Esophagus muscularis mucosa (tissue), 4 donors: ENCODE data around the gene SOX11. TPM values are rescaled to one million over a fixed set of nuclear protein-coding genes. Genes with fewer than 3 reads are reported as not detected.
A peak's percentile ranks its signal among the peaks of the same experiment; 100 is the strongest.

Experiments used
- DNase-seq: peaks from one replicate; pipeline ENCODE4 v3.0.0-alpha.2; 2017; ENCODE audit errors: extremely low spot score
- H3K27ac ChIP-seq, 4 donors: fragments of 200-600 bp; sonication (generic); replicated peaks in 1 of 4; 1 replicate in 3 of 4; 2 replicates in 1 of 4; pipeline ENCODE4 v1.5.1; 2016 to 2019; ENCODE audit warnings: mild to moderate bottlenecking in 1 of 4
- H3K27me3 ChIP-seq, 4 donors: fragments of 200-600 bp; sonication (generic); one replicate each; pipeline versions ENCODE4 v1.5.1 to v1.6.0; 2016 to 2019
- H3K36me3 ChIP-seq, 4 donors: fragments of 200-600 bp; sonication (generic); one replicate each; pipeline ENCODE4 v1.5.1; 2016 to 2019
- H3K4me1 ChIP-seq, 4 donors: fragments of 200-600 bp; sonication (generic); one replicate each; pipeline ENCODE4 v1.5.1; 2016 to 2019
- H3K4me3 ChIP-seq, 4 donors: fragments of 200-600 bp; sonication (generic); 1 replicate in 2 of 4; 2 replicates in 2 of 4; pipeline ENCODE4 v1.5.1; 2016 to 2019; ENCODE audit warnings: mild to moderate bottlenecking in 4 of 4, moderate library complexity in 1 of 4
- H3K9me3 ChIP-seq, 4 donors: fragments of 200-600 bp; sonication (generic); 1 replicate in 3 of 4; 2 replicates in 1 of 4; pipeline ENCODE4 v1.5.1; 2016 to 2019
- CTCF ChIP-seq, 3 experiments: fragments of 200-600 bp in 2 of 3; fragments of 450-650 bp in 1 of 3; sonication (generic) in 2 of 3; IDR thresholded peaks; one replicate each; pipeline ENCODE4 v1.5.1; 2017 to 2019; ENCODE audit warnings: antibody characterized with exemption in 3 of 3, mild to moderate bottlenecking in 2 of 3, moderate library complexity in 1 of 3
- EP300 ChIP-seq: sonication (generic); formaldehyde crosslinking; IDR thresholded peaks from one replicate; pipeline ENCODE4 v1.6.1; 2017; ENCODE audit warnings: antibody characterized with exemption
- POLR2A ChIP-seq: fragments of 450-650 bp; IDR thresholded peaks from one replicate; pipeline ENCODE4 v1.6.1; 2017; ENCODE audit warnings: antibody characterized with exemption, moderate library complexity, mild to moderate bottlenecking, low read depth
- POLR2AphosphoS5 ChIP-seq, 2 donors: sonication (generic); formaldehyde crosslinking; IDR thresholded peaks; one replicate each; pipeline ENCODE4 v1.6.1; 2017; ENCODE audit warnings: antibody characterized with exemption in 2 of 2
- WGBS: methylation state at CpG from one replicate; pipeline ENCODE4 v1.1.5; 2018; 5-methylcytosine and 5-hydroxymethylcytosine counted together
- intact Hi-C: fragments of 100-400 bp; cut with DNase I; formaldehyde crosslinking; loops from one replicate; pipeline ENCODE4 v1.15.1; 2023
- total RNA-seq, 4 donors: library from RNA; depleted of rRNA; stranded (reverse); fragments of >200 nt; gene quantifications; one replicate each; pipeline versions ENCODE4 v1.1.0 to v1.2.1, GENCODE V29; 2016

Gene SOX11
- total RNA-seq, 4 donors from 2014 or later: 0.29 to 0.97 (median 0.46) TPM

GRCh38 chr2:5689750-5690149 is 2.4 kb upstream of the SOX11 start:
- peaks cover 17 to 36% (median 33%) of the 10 kb centered on the region in 4 donors for H3K4me1 ChIP-seq
- 82% methylated on average over 8 of the region's 8 CpGs for WGBS
- intact Hi-C loops: no loop called here
- no peak overlapping the region for H3K4me3 ChIP-seq
- H3K27ac ChIP-seq: no peak overlapping the region
- peak; percentile 21 for DNase-seq
- H3K9me3 ChIP-seq: no peaks in the 10 kb centered on the region
- H3K36me3 ChIP-seq: no peaks in the 10 kb centered on the region
- H3K27me3 ChIP-seq: peaks cover 0 to 94% (median 31%) of the 10 kb centered on the region in 4 donors
- TF ChIP-seq CTCF (IDR thresholded peaks at IDR 0.05) (no peak), POLR2AphosphoS5 (IDR thresholded peaks at IDR 0.05) (no peak), EP300 (no peak), POLR2A (no peak)

- Histone ChIP-seq H3K27me3 (peaks cover 0 to 94% (median 33%) of the 10 kb centered on the region in 4 donors), H3K4me3 (no peak overlapping the region), H3K27ac (no peak overlapping the region), H3K9me3 (no peaks in the 10 kb centered on the region), H3K36me3 (no peaks in the 10 kb centered on the region), H3K4me1 (peaks cover 17 to 36% (median 33%) of the 10 kb centered on the region in 4 donors)
- TF ChIP-seq POLR2A (no peak), POLR2AphosphoS5 (IDR thresholded peaks at IDR 0.05) (no peak), CTCF (IDR thresholded peaks at IDR 0.05) (no peak), EP300 (no peak)
- WGBS: 52% methylated on average over 8 of the region's 8 CpGs
- DNase-seq: peak; percentile 81
- intact Hi-C loops: no loop called here
Measured at GRCh38 chr2:5690286-5690685, 1.9 kb upstream of the SOX11 start.

GRCh38 chr2:5690718-5691220 is 1.4 kb upstream of the SOX11 start:
- peak; percentile 64 for DNase-seq
- no peaks in the 10 kb centered on the region for H3K9me3 ChIP-seq
- WGBS: 16% methylated on average over 25 of the region's 25 CpGs
- H3K27ac ChIP-seq: no peak overlapping the region
- peak overlapping the region; percentile 43 to 53 (median 44) for H3K4me3 ChIP-seq
- H3K27me3 ChIP-seq: peaks cover 0 to 94% (median 38%) of the 10 kb centered on the region in 4 donors
- peaks cover 19 to 41% (median 38%) of the 10 kb centered on the region in 4 donors for H3K4me1 ChIP-seq
- intact Hi-C loops: no loop called here
- TF ChIP-seq EP300 (no peak), POLR2AphosphoS5 (IDR thresholded peaks at IDR 0.05) (no peak), CTCF (IDR thresholded peaks at IDR 0.05) (no peak), POLR2A (no peak)
- H3K36me3 ChIP-seq: no peaks in the 10 kb centered on the region

GRCh38 chr2:5691221-5691984 is 781 bp upstream of the SOX11 start:
- Histone ChIP-seq H3K4me3 (peak overlapping the region; percentile 43 to 53 (median 44)), H3K27me3 (peaks cover 0 to 94% (median 44%) of the 10 kb centered on the region in 4 donors), H3K27ac (no peak overlapping the region), H3K9me3 (no peaks in the 10 kb centered on the region), H3K36me3 (no peaks in the 10 kb centered on the region), H3K4me1 (peaks cover 25 to 47% (median 44%) of the 10 kb centered on the region in 4 donors)
- TF ChIP-seq EP300 (no peak), POLR2A (no peak)
- intact Hi-C loops: no loop called here
- peak; percentile 50 for DNase-seq
- 4% methylated on average over 54 of the region's 83 CpGs for WGBS

- Histone ChIP-seq H3K27ac (peak overlapping the region in 2 of 4 donors; percentile 12 to 15), H3K4me1 (peaks cover 34 to 59% (median 56%) of the 10 kb centered on the region in 4 donors), H3K27me3 (peaks cover 0 to 95% (median 53%) of the 10 kb centered on the region in 4 donors), H3K36me3 (no peaks in the 10 kb centered on the region), H3K9me3 (no peaks in the 10 kb centered on the region), H3K4me3 (peak overlapping the region; percentile 43 to 53 (median 44))
- TF ChIP-seq POLR2AphosphoS5 (IDR thresholded peaks at IDR 0.05) (no peak), POLR2A (no peak), EP300 (no peak), CTCF (IDR thresholded peaks at IDR 0.05) (no peak)
- peak; percentile 70 for DNase-seq
- intact Hi-C loops: no loop called here
- WGBS: 3% methylated on average over 19 of the region's 69 CpGs
Measured at GRCh38 chr2:5692561-5693286, 540 bp downstream of the SOX11 start.
